Thymus (tissue), 11 donors: ENCODE data around the gene GEMIN2. TPM values are rescaled to one million over a fixed set of nuclear protein-coding genes. Genes with fewer than 3 reads are reported as not detected.
"Not testable (repeated sequence)": the region's sequence is repeated elsewhere in the genome, so short reads cannot be mapped to it uniquely, and the experiment has no call there.

Experiments
- DNase-seq, 9 donors: peaks; one replicate each; pipeline ENCODE4 v3.0.0-alpha.2; 2013; ENCODE audit warnings: low spot score in 9 of 9, low read depth in 6 of 9, missing footprints in 1 of 9
- H3K27ac ChIP-seq, 2 donors: one replicate each; pipeline ENCODE4 v1.5.1; 2013; ENCODE audit warnings: control low read depth in 1 of 2, low read depth in 1 of 2, low read length in 1 of 2, mild to moderate bottlenecking in 1 of 2, moderate library complexity in 1 of 2
- H3K27me3 ChIP-seq, 2 donors: one replicate each; pipeline ENCODE4 v1.5.1; 2013; ENCODE audit warnings: low read length in 1 of 2; ENCODE audit not compliant: control insufficient read depth in 2 of 2, insufficient read depth in 1 of 2
- H3K36me3 ChIP-seq, 2 donors: one replicate each; pipeline ENCODE4 v1.5.1; 2013; ENCODE audit warnings: low read length in 1 of 2, mild to moderate bottlenecking in 1 of 2, moderate library complexity in 1 of 2; ENCODE audit not compliant: control insufficient read depth in 2 of 2, insufficient read depth in 2 of 2
- H3K4me1 ChIP-seq, 2 donors: one replicate each; pipeline ENCODE4 v1.5.1; 2013; ENCODE audit warnings: low read length in 2 of 2; ENCODE audit not compliant: control insufficient read depth in 2 of 2, insufficient read depth in 2 of 2
- H3K4me3 ChIP-seq, 2 donors: one replicate each; pipeline ENCODE4 v1.5.1; 2013; ENCODE audit warnings: low read length in 2 of 2, control low read depth in 1 of 2, mild to moderate bottlenecking in 1 of 2
- H3K9me3 ChIP-seq, 2 donors: one replicate each; pipeline ENCODE4 v1.5.1; 2013; ENCODE audit warnings: low read length in 1 of 2, mild to moderate bottlenecking in 1 of 2; ENCODE audit not compliant: control insufficient read depth in 2 of 2, insufficient read depth in 1 of 2
- WGBS: extraction: QIAGEN DNeasy Blood & Tissue Kit; methylation state at CpG from one replicate; pipeline ENCODE4 v1.1.7; 2013; 5-methylcytosine and 5-hydroxymethylcytosine counted together
- polyA plus RNA-seq: library from polyadenylated mRNA; stranded (reverse); fragments of 200-250 nt; gene quantifications from one replicate; pipeline ENCODE4 v1.2.3, GENCODE V29; 2013
- total RNA-seq: library from RNA; stranded (reverse); fragments of 120-200 nt; gene quantifications from one replicate; pipeline ENCODE4 v1.2.4, GENCODE V29; 2013
- donor health status: healthy.

Gene GEMIN2
- total and polyA plus RNA-seq, 2 donors, result 18.2 to 29.8 TPM

- Histone ChIP-seq H3K4me3 (no peak overlapping the region), H3K4me1 (peaks cover 4 to 7% of the 10 kb centered on the region in 2 donors), H3K36me3 (peaks cover 45 to 75% of the 10 kb centered on the region in 2 donors), H3K27ac (no peak overlapping the region), H3K27me3 (no peaks in the 10 kb centered on the region), H3K9me3 (no peaks in the 10 kb centered on the region)
- DNase-seq, result no peak
- 98% methylated on average over 5 of the region's 5 CpGs for WGBS
These were observed 66.4 kb downstream of the GEMIN2 start for GRCh38 chr14:39180553-39180952.

- DNase-seq, result no peak
- Histone ChIP-seq H3K36me3 (peaks cover 45 to 75% of the 10 kb centered on the region in 2 donors), H3K9me3 (no peaks in the 10 kb centered on the region), H3K4me1 (peaks cover 4 to 7% of the 10 kb centered on the region in 2 donors), H3K27ac (no peak overlapping the region), H3K27me3 (no peaks in the 10 kb centered on the region), H3K4me3 (no peak overlapping the region)
- 97% methylated on average over 7 of the region's 7 CpGs for WGBS
These were observed 67.0 kb downstream of the GEMIN2 start for GRCh38 chr14:39181026-39181692.

DNA sequence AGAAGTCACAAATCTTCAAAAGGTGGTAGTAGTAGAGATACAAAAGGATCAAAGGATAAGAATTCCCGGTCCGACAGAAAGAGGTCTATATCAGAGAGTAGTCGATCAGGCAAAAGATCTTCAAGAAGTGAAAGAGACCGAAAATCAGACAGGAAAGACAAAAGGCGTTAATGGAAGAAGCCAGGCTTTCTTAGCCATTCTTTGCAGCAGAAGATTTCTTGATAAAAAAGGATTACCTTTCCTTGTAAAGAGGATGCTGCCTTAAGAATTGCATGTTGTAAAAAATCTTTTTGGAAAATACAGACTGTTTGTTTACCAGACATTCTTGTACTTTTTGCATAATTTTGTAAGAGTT, 67.5 kb downstream of the GEMIN2 start:
- H3K27ac ChIP-seq, result no peak overlapping the region
- peaks cover 0 to 4% of the 10 kb centered on the region in 2 donors for H3K4me1 ChIP-seq
- no peak overlapping the region for H3K4me3 ChIP-seq
- H3K9me3 ChIP-seq, result no peaks in the 10 kb centered on the region
- peaks cover 45 to 71% of the 10 kb centered on the region in 2 donors for H3K36me3 ChIP-seq
- no peak for DNase-seq
- WGBS, result 95% methylated on average over 5 of the region's 5 CpGs
- no peaks in the 10 kb centered on the region for H3K27me3 ChIP-seq

GRCh38 chr14:39182770-39183684, 68.9 kb downstream of the GEMIN2 start:
- 94% methylated on average over 1 of the region's 1 CpG for WGBS
- Histone ChIP-seq H3K4me1 (no peaks in the 10 kb centered on the region), H3K9me3 (no peaks in the 10 kb centered on the region), H3K36me3 (peaks cover 39 to 59% of the 10 kb centered on the region in 2 donors), H3K27me3 (no peaks in the 10 kb centered on the region), H3K27ac (no peak overlapping the region), H3K4me3 (no peak overlapping the region)
- DNase-seq, result no peak

GRCh38 chr14:39183685-39184003, 69.5 kb downstream of the GEMIN2 start:
- H3K4me1 ChIP-seq, H3K4me3 ChIP-seq, DNase-seq, H3K9me3 ChIP-seq, H3K27me3 ChIP-seq, H3K27ac ChIP-seq: not testable (repeated sequence)
- peaks cover 33 to 53% of the 10 kb centered on the region in 2 donors for H3K36me3 ChIP-seq
- 98% methylated on average over 5 of the region's 5 CpGs for WGBS

DNA sequence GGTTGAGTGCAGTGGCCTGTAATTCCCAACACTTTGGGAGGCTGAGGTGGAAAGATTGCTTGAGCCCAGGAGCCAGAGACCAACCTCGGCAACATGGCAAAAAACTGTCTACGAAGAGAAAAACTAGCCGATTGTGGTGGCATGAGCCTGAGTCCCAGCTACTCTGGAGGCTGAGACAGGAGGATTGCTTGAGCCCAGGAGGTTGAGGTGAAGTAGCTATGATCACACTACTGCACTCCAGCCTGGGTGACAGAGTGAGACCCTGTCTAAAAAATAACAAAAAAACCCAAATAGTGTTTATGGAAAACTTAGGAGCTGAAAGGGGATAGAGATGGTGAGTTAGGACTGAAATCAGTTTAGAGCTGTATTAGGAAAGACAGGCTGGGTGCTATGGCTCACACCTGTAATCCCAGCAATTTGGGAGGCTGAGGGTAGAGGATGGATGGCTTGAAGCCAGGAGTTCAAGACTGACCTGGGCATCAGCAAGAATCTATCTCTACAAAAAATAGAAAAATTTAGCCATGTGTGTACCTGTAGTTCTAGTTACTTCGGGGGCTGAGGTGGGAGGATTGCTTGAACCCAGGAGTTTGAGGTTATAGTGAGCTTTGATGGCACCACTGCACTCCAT, 70.6 kb downstream of the GEMIN2 start:
- no peak overlapping the region for H3K27ac ChIP-seq
- H3K27me3 ChIP-seq, result no peaks in the 10 kb centered on the region
- peaks cover 27 to 44% of the 10 kb centered on the region in 2 donors for H3K36me3 ChIP-seq
- no peaks in the 10 kb centered on the region for H3K9me3 ChIP-seq
- no peak for DNase-seq
- H3K4me1 ChIP-seq, result no peaks in the 10 kb centered on the region
- H3K4me3 ChIP-seq, result no peak overlapping the region
- WGBS, result 96% methylated on average over 4 of the region's 4 CpGs

DNA sequence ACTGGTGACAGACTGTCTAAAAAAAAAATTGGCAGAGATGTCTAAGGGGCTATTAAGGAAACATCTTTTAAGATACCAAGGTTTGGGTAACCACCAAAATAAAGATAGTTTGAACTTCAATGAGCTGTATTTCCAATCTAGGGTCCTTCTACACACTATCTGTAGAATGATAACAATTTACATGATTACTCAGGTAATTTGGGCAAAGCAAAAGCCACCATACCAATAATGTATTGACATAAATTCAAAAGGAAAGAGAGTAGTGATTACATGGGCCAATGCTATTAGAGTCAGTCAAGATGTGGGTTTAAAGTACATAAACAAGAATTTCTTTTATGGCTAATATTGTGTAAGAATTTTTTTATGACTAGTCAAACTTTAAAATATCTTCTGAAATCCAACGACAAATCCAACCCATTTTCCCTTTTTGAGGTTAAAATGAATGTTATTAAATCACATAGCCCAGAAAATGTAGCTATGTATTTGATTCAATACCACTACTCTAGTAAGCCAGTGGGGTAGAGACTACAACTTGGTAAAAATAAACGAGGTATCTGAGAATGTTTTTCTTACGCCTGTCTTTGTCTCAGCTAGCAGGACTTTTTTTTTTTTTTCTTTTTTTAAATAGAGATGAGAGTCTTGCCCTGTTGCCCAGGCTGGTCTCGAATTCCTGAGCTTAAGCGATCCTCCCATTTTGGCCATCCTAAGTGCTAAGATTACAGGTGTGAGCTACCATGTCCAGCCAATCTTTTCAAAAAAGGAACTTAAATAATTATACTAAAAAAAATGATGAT, 71.3 kb downstream of the GEMIN2 start:
- no peak overlapping the region for H3K27ac ChIP-seq
- peaks cover 26 to 42% of the 10 kb centered on the region in 2 donors for H3K36me3 ChIP-seq
- no peaks in the 10 kb centered on the region for H3K27me3 ChIP-seq
- H3K4me1 ChIP-seq, result no peaks in the 10 kb centered on the region
- DNase-seq, result no peak
- WGBS, result 99% methylated on average over 5 of the region's 5 CpGs
- H3K4me3 ChIP-seq, result no peak overlapping the region
- H3K9me3 ChIP-seq, result no peaks in the 10 kb centered on the region
